Measurements from ENCODE around the gene PBX2. TPM values are rescaled to one million over a fixed set of nuclear protein-coding genes. Genes with fewer than 3 reads are reported as not detected.

PBX2 gene
- total and polyA plus RNA-seq, 2 of the 4 experiments (the other 2 are of a cell fraction), result 17.7 to 56.8 TPM

- Histone ChIP-seq H3K79me1 (ENCODE audit: low read depth in 1 of 2, low read length in 2 of 2) (peaks cover 12 to 47% of the 10 kb centered on the region in 2 experiments), H3K4me1 (ENCODE audit: control insufficient read depth, insufficient read depth, low read length) (peaks cover 4% of the 10 kb centered on the region), H3K9me3 (ENCODE audit: control insufficient read depth, insufficient read depth, low read length) (no peaks in the 10 kb centered on the region), H3K4me2 (ENCODE audit: low read depth, low read length) (no peak overlapping the region), H2AK9ac (replicated peaks; ENCODE audit: low read depth, low read length, poor library complexity) (no peak overlapping the region), H2BK120ac (ENCODE audit: low read depth, low read length) (no peak overlapping the region), H3K23ac (ENCODE audit: low read depth, low read length) (no peak overlapping the region), H4K20me1 (ENCODE audit: insufficient read depth, low read length) (peaks cover 3% of the 10 kb centered on the region; the same call in 1 of the 2 replicates), H3K14ac (replicated peaks; ENCODE audit: low read depth, low read length) (no peak overlapping the region), H2BK20ac (ENCODE audit: low read depth, low read length) (no peak overlapping the region), H3K27me3 (ENCODE audit: control insufficient read depth, insufficient read depth, low read length) (no peaks in the 10 kb centered on the region), H3K36me3 (ENCODE audit: control insufficient read depth, insufficient read depth, low read length) (peaks cover 21% of the 10 kb centered on the region; the same call in 1 of the 2 replicates), H2BK5ac (ENCODE audit: low read depth, low read length, poor library complexity, severe bottlenecking) (no peak overlapping the region), H3K18ac (ENCODE audit: low read depth, low read length) (no peak overlapping the region), H3K9ac (ENCODE audit: low read depth, low read length) (no peak overlapping the region), H2AK5ac (ENCODE audit: low read depth, low read length) (no peak overlapping the region), H3K4ac (ENCODE audit: low read depth, low read length) (no peak overlapping the region), H2AFZ (replicated peaks; ENCODE audit: low read length, poor library complexity) (no peak overlapping the region), H3K4me3 (ENCODE audit: insufficient read depth, low read depth, low read length) (no peak overlapping the region), H3K27ac (ENCODE audit: insufficient read depth, low read length) (no peak overlapping the region), H3K56ac (ENCODE audit: extremely low read depth, insufficient read depth, low read length) (no peak overlapping the region), H4K5ac (ENCODE audit: low read depth, low read length) (no peak overlapping the region), H4K8ac (ENCODE audit: low read depth in 2 of 2, low read length in 2 of 2) (no peak overlapping the region), H3K9me1 (ENCODE audit: insufficient read depth, low read length) (peaks cover 18% of the 10 kb centered on the region), H4K91ac (ENCODE audit: insufficient read depth, low read depth, low read length) (no peak overlapping the region), H2BK15ac (ENCODE audit: low read depth, low read length) (no peak overlapping the region)
- ATAC-seq (ENCODE audit: low read depth), result no peak
- TF ChIP-seq CHD1 (IDR thresholded peaks at IDR 0.05; ENCODE audit: low read depth, low read length) (no peak), RCOR1 (IDR thresholded peaks at IDR 0.05; ENCODE audit: insufficient replicate concordance, low read length) (no peak), CTCF (conservative IDR thresholded peaks at IDR 0.05; ENCODE audit: low read depth, low read length) (no peak), RAD21 (IDR thresholded peaks at IDR 0.05; ENCODE audit: low read length) (no peak), SMC3 (IDR thresholded peaks at IDR 0.05; ENCODE audit: low read depth, low read length) (no peak), MAZ (IDR thresholded peaks at IDR 0.05; ENCODE audit: borderline replicate concordance, low read depth, low read length) (no peak), CEBPB (IDR thresholded peaks at IDR 0.05; ENCODE audit: low read depth, low read length) (no peak), ELK1 (IDR thresholded peaks at IDR 0.05; ENCODE audit: borderline replicate concordance, low read depth, low read length) (no peak), BHLHE40 (IDR thresholded peaks at IDR 0.05; ENCODE audit: low read depth, low read length) (no peak)
- POLR2A ChIA-PET (ENCODE audit: unreplicated experiment), result no interaction called here
- CTCF ChIA-PET, result interaction anchor here (0.5 kb wide), 1 partner anchor 75 kb away, joined by 3 read pairs; no protein-coding TSS in a partner anchor
- WGBS, 2 experiments (ENCODE audit: extremely low coverage in 2 of 2, insufficient read length in 1 of 2), result no CpG with 5 or more reads among the region's 10 CpGs
- dilution Hi-C loops (cut with HindIII; ENCODE audit: low sequenced_read_pairs, unreplicated experiment), result no loop called here
- in situ Hi-C loops (cut with MboI; ENCODE audit: low sequenced_read_pairs), result loop anchor here (10.0 to 25.0 kb wide), 2 partner anchors 205 to 782 kb away; partner anchors contain the start of genes BRD2, DXO and HLA-DMA
- DNase-seq, result no peak
- intact Hi-C loops (cut with micrococcal nuclease), result loop anchor here (5.0 kb wide), 1 partner anchor 63 kb away; no protein-coding TSS in a partner anchor
- BruUV-seq (replicated peaks), result no TSS peak
Observed at GRCh38 chr6:32179766-32180405, 10.1 kb downstream of the PBX2 start.
